ENCODE measurements around the gene SERPINA6.
"Not testable (repeated sequence)": the region's sequence is repeated elsewhere in the genome, so short reads cannot be mapped to it uniquely, and the experiment has no call there.

Gene SERPINA6

GRCh38 chr14:94354638-94355185, 31.6 kb upstream of the SERPINA6 start:
- no peak for DNase-seq (ENCODE audit: low read depth in 3 of 3)

- not testable (repeated sequence) for DNase-seq (ENCODE audit: low read depth in 3 of 3)
These were observed 31.1 kb upstream of the SERPINA6 start for GRCh38 chr14:94354190-94354589.

- DNase-seq (ENCODE audit: low read depth in 3 of 3): no peak
These were observed 26.1 kb upstream of the SERPINA6 start for GRCh38 chr14:94349276-94349675.

GRCh38 chr14:94348836-94349235, 25.7 kb upstream of the SERPINA6 start:
- DNase-seq (ENCODE audit: low read depth in 3 of 3): no peak

GRCh38 chr14:94346841-94347240, 23.7 kb upstream of the SERPINA6 start:
- DNase-seq (ENCODE audit: low read depth in 3 of 3): no peak

- peak; percentile 31 to 76 (median 36) for DNase-seq (ENCODE audit: low read depth in 3 of 3)
These were observed 23.1 kb upstream of the SERPINA6 start for GRCh38 chr14:94346065-94346786.

GRCh38 chr14:94345344-94346064, 22.4 kb upstream of the SERPINA6 start:
- no peak for DNase-seq (ENCODE audit: low read depth in 3 of 3)

GRCh38 chr14:94344389-94344788, 21.3 kb upstream of the SERPINA6 start:
- no peak for DNase-seq (ENCODE audit: low read depth in 3 of 3)

- DNase-seq (ENCODE audit: low read depth in 3 of 3): no peak
These were observed 20.3 kb upstream of the SERPINA6 start for GRCh38 chr14:94343238-94344005.

- DNase-seq (ENCODE audit: low read depth in 3 of 3): peak in 1 of 3 donors; percentile 24
These were observed 19.3 kb upstream of the SERPINA6 start for GRCh38 chr14:94342334-94342934.

GRCh38 chr14:94341656-94342333, 18.7 kb upstream of the SERPINA6 start:
- no peak for DNase-seq (ENCODE audit: low read depth in 3 of 3)

GRCh38 chr14:94340533-94340932, 17.4 kb upstream of the SERPINA6 start:
- no peak for DNase-seq (ENCODE audit: low read depth in 3 of 3)

- DNase-seq (ENCODE audit: low read depth in 3 of 3): no peak
These were observed 14.9 kb upstream of the SERPINA6 start for GRCh38 chr14:94338023-94338422.

GRCh38 chr14:94337274-94337673, 14.1 kb upstream of the SERPINA6 start:
- peak in 1 of 3 donors; percentile 8 for DNase-seq (ENCODE audit: low read depth in 3 of 3)

GRCh38 chr14:94334872-94335271, 11.7 kb upstream of the SERPINA6 start:
- DNase-seq (ENCODE audit: low read depth in 3 of 3): no peak

- DNase-seq (ENCODE audit: low read depth in 3 of 3): no peak
These were observed 9.5 kb upstream of the SERPINA6 start for GRCh38 chr14:94332587-94332986.

- no peak for DNase-seq (ENCODE audit: low read depth in 3 of 3)
These were observed 9.0 kb upstream of the SERPINA6 start for GRCh38 chr14:94332063-94332583.

- no peak for DNase-seq (ENCODE audit: low read depth in 3 of 3)
These were observed 8.3 kb upstream of the SERPINA6 start for GRCh38 chr14:94331462-94331861.

- no peak for DNase-seq (ENCODE audit: low read depth in 3 of 3)
These were observed 7.7 kb upstream of the SERPINA6 start for GRCh38 chr14:94330857-94331256.

- no peak for DNase-seq (ENCODE audit: low read depth in 3 of 3)
These were observed 7.3 kb upstream of the SERPINA6 start for GRCh38 chr14:94330432-94330831.

- no peak for DNase-seq (ENCODE audit: low read depth in 3 of 3)
These were observed 6.7 kb upstream of the SERPINA6 start for GRCh38 chr14:94329857-94330256.

Data from stimulated activated CD4-positive, alpha-beta T cell treated with anti-CD3 and anti-CD28 coated beads, TNF-alpha, amount 100 ng/mL, for 48 hours (primary cell).